Osteoblast (primary cell): ENCODE data around the gene BECN2. TPM values are rescaled to one million over a fixed set of nuclear protein-coding genes. Genes with fewer than 3 reads are reported as not detected.

ENCODE experiments used
- total RNA-seq: library from RNA; depleted of rRNA; stranded (reverse); fragments of >200 nt; gene quantifications from 2 replicates; pipeline ENCODE4 v1.2.3, GENCODE V29; 2012

Gene BECN2
- total RNA-seq, 1 donor = not detected

Other genes starting within 250 kb of the BECN2 start
- 1.8 and 6.2 TPM in 2 replicates for gene EXO1, start 109.6 kb upstream of the BECN2 start, total RNA-seq
- under 0.01 and 0.29 TPM in 2 replicates for gene MAP1LC3C, start 41.3 kb downstream of the BECN2 start, total RNA-seq